Small intestine (tissue), 7 donors: Measurements from ENCODE around the gene TMEM130. TPM values are rescaled to one million over a fixed set of nuclear protein-coding genes. Genes with fewer than 3 reads are reported as not detected.
"Not testable (repeated sequence)": the region's sequence is repeated elsewhere in the genome, so short reads cannot be mapped to it uniquely, and the experiment has no call there.

Source experiments
- DNase-seq, 2 donors: peaks; one replicate each; pipeline versions ENCODE4 v3.0.0 to v3.0.0-alpha.2; 2013
- FAIRE-seq: peaks from 2 replicates; lab custom pipeline; 2012; peaks lifted over from hg19 to GRCh38; lab: Jason Lieb, UNC
- H3K27ac ChIP-seq, 3 donors: one replicate each; pipeline ENCODE4 v1.5.1; 2013; ENCODE audit warnings: low read length in 2 of 3, mild to moderate bottlenecking in 2 of 3, control low read depth in 1 of 3, inconsistent platforms in 1 of 3, low read depth in 1 of 3, moderate library complexity in 1 of 3
- H3K27me3 ChIP-seq, 3 donors: one replicate each; pipeline ENCODE4 v1.6.1; 2013; ENCODE audit warnings: low read length in 3 of 3, inconsistent platforms in 1 of 3; ENCODE audit not compliant: control insufficient read depth in 3 of 3, insufficient read depth in 3 of 3
- H3K36me3 ChIP-seq, 3 donors: one replicate each; pipeline ENCODE4 v1.6.1; 2013; ENCODE audit warnings: low read length in 3 of 3, inconsistent platforms in 1 of 3, low read depth in 1 of 3, mild to moderate bottlenecking in 1 of 3, moderate library complexity in 1 of 3; ENCODE audit not compliant: control insufficient read depth in 3 of 3, insufficient read depth in 2 of 3
- H3K4me1 ChIP-seq, 3 donors: one replicate each; pipeline ENCODE4 v1.6.1; 2013; ENCODE audit warnings: low read length in 2 of 3, inconsistent platforms in 1 of 3, low read depth in 1 of 3, mild to moderate bottlenecking in 1 of 3, moderate library complexity in 1 of 3; ENCODE audit not compliant: control insufficient read depth in 3 of 3, insufficient read depth in 2 of 3
- H3K4me3 ChIP-seq, 3 donors: one replicate each; pipeline ENCODE4 v1.5.1; 2013; ENCODE audit warnings: low read length in 3 of 3, control low read depth in 1 of 3, inconsistent platforms in 1 of 3, low read depth in 1 of 3, mild to moderate bottlenecking in 1 of 3, moderate library complexity in 1 of 3
- H3K9me3 ChIP-seq, 2 donors: one replicate each; pipeline ENCODE4 v1.6.1; 2013; ENCODE audit warnings: low read depth in 1 of 2, low read length in 1 of 2; ENCODE audit not compliant: control insufficient read depth in 2 of 2, insufficient read depth in 1 of 2
- WGBS, 3 donors: extraction: QIAGEN DNeasy Blood & Tissue Kit; methylation state at CpG; one replicate each; pipeline ENCODE4 v1.1.7; 2013; 5-methylcytosine and 5-hydroxymethylcytosine counted together
- polyA plus RNA-seq, 4 donors: library from polyadenylated mRNA; stranded (reverse) in 3 of 4; unstranded in 1 of 4; fragments of 200-250 nt in 3 of 4; fragments of 120-200 nt in 1 of 4; gene quantifications; one replicate each; pipeline versions ENCODE4 v1.2.1 to v1.2.3, GENCODE V29; 2013
- donor health status: healthy with polysubstance abuse.
- donor health status: control.
- donor health status: control.
- donor health status: Bipolar disorder and iron deficiency.
- donor health status: healthy.

Gene TMEM130
- polyA plus RNA-seq, 4 donors, result 0.27 to 4.0 TPM; not detected in 2

DNA sequence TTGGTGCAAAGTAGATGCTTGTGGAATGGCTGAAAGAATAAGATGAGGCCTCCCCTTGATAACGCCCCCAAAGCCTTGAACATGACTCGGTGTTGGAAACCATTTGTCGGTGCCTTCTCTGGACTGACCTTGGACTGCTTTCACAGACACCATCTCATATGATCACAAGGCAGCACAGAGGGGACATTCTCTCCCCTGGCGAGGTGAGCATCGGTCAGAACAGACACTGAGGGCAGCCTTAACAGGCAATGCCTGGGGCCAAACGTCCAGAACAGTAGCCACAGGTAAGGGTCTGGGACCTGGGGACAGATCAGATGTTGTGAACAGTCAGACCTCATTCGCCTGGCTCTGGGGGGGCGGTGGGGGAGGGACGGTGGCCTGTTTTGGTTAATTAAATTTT, 5.7 kb upstream of the TMEM130 start:
- H3K9me3 ChIP-seq, result no peaks in the 10 kb centered on the region
- FAIRE-seq (no peak), DNase-seq (no peak)
- no peak overlapping the region for H3K4me3 ChIP-seq
- peaks cover 0 to 2% (median 0%) of the 10 kb centered on the region in 3 donors for H3K36me3 ChIP-seq
- H3K27ac ChIP-seq, result no peak overlapping the region
- 79 to 85% (median 79%) methylated on average over 9 of the region's 9 CpGs for WGBS, 3 donors
- peaks cover 2 to 11% (median 5%) of the 10 kb centered on the region in 3 donors for H3K4me1 ChIP-seq
- H3K27me3 ChIP-seq, result peaks cover 0 to 13% (median 8%) of the 10 kb centered on the region in 3 donors

DNA sequence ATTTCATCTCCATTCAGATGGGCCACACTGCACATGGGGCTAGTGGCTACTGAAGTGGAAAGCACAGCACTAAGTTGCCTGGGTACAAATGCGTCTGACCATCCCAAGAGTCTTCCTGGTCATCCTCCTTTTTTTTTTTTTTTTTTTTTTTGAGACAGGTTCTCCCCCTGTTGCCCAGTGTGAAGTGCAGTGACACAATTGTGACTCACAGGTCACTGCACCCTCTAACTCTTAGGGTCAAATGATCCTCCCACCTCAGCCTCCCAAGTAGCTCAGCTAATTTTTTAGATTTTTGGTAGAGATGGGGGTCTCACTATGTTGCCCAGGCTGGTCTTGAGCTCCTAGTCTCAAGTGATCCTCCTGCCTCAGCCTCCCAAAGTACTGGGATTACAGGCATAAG, 5.1 kb upstream of the TMEM130 start:
- Histone ChIP-seq H3K36me3 (no peaks in the 10 kb centered on the region), H3K4me3 (no peak overlapping the region), H3K27me3 (peaks cover 4 to 18% (median 8%) of the 10 kb centered on the region in 3 donors), H3K27ac (no peak overlapping the region), H3K9me3 (no peaks in the 10 kb centered on the region), H3K4me1 (peaks cover 0 to 6% (median 4%) of the 10 kb centered on the region in 3 donors)
- DNase-seq, result no peak
- FAIRE-seq, result no peak
- WGBS, 3 donors, result 90 to 100% (median 93%) methylated on average over 1 of the region's 1 CpG

DNA sequence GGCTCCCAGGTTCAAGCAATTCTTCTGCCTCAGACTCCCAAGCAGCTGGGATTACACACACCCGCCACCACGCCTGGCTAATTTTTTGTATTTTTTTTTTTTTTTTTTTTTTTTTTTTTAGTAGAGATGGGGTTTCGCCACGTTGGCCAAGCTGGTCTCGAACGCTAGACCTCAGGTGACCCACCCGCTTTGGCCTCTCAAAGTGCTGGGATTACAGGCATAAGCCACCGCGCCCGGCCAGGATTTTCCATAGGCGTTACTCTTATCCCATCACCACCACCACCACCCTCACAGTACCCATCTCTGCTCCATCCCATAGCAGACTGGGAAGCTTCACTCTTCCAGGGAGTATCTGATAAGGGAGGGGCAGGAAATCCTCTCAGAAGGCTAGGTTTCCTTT, 3.8 kb upstream of the TMEM130 start:
- H3K36me3 ChIP-seq, FAIRE-seq, H3K9me3 ChIP-seq, H3K4me1 ChIP-seq, H3K27ac ChIP-seq, H3K4me3 ChIP-seq, DNase-seq: not testable (repeated sequence)
- WGBS, 3 donors, result 83 to 92% (median 85%) methylated on average over 11 of the region's 11 CpGs
- H3K27me3 ChIP-seq, result peaks cover 15 to 26% (median 16%) of the 10 kb centered on the region in 3 donors

DNA sequence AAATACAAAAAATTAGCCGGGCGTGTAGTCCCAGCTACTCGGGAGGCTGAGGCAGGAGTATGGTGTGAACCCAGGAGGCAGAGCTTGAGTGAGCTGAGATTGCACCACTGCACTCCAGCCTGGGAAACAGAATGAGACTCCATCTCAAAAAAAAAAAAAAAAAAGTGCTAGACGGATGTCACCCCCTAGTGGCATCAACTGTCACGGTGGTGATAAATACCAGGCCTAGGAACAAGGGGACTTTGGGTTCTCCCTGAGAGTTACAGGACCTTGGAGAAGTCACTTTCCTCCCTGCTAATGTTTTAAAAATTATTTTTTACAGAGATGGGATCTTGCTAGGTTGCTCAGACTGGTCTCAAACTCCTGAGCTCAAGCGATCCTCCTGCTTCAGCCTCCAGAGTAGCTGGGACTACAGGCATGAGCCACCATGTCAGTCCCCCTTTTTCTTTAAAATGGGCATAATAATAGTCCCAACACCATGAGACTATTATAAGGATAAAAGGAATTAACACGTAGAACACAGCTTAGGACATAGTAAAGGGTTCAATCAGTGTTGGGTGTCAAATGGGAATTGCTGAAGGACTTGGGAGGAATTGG, 2.6 kb upstream of the TMEM130 start:
- FAIRE-seq (no peak), DNase-seq (peak in 1 of 2 donors; percentile 11)
- no peak overlapping the region for H3K27ac ChIP-seq
- no peaks in the 10 kb centered on the region for H3K4me1 ChIP-seq
- H3K9me3 ChIP-seq, result no peaks in the 10 kb centered on the region
- WGBS, 3 donors, result 58 to 65% (median 62%) methylated on average over 7 of the region's 7 CpGs
- H3K36me3 ChIP-seq, result no peaks in the 10 kb centered on the region
- H3K27me3 ChIP-seq, result peaks cover 16 to 35% (median 18%) of the 10 kb centered on the region in 3 donors
- no peak overlapping the region for H3K4me3 ChIP-seq

DNA sequence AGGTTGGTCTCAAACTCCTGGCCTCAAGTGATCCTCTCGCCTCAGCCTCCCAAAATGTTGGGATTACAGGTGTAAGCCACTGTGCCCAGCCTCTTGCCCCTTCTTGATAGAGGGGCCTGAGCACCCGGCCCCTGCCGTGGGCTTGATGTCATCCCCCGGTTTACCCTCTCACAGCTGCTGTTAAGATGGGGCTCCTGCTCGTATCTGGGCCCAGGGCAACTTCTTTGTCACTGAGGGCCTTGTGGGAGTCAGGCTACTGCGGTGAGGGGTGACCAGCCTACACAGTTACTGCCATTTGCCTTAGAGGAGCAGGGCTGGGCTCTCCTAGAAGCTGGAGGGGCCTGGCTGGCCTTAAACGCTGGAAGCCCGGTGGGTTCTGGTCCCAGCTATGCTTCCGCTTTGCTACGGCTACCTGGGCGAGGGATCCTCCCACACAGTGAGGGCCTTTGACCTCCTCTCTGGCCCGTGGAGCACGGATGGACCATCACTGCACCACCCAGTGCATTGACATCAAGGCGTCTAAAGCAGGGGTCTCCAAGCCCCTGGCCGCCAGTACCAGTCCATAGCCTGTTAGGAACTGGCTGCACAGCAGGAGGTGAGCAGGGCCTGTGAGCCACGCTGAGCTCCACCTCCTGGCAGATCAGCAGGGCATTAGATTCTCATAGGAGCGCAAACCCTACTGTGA, 1.1 kb upstream of the TMEM130 start:
- no peak overlapping the region for H3K4me3 ChIP-seq
- H3K36me3 ChIP-seq, result no peaks in the 10 kb centered on the region
- H3K9me3 ChIP-seq, result no peaks in the 10 kb centered on the region
- 69 to 80% (median 77%) methylated on average over 17 of the region's 17 CpGs for WGBS, 3 donors
- H3K27me3 ChIP-seq, result peaks cover 16 to 39% (median 18%) of the 10 kb centered on the region in 3 donors
- FAIRE-seq (no peak), DNase-seq (no peak)
- no peak overlapping the region for H3K27ac ChIP-seq
- no peaks in the 10 kb centered on the region for H3K4me1 ChIP-seq

DNA sequence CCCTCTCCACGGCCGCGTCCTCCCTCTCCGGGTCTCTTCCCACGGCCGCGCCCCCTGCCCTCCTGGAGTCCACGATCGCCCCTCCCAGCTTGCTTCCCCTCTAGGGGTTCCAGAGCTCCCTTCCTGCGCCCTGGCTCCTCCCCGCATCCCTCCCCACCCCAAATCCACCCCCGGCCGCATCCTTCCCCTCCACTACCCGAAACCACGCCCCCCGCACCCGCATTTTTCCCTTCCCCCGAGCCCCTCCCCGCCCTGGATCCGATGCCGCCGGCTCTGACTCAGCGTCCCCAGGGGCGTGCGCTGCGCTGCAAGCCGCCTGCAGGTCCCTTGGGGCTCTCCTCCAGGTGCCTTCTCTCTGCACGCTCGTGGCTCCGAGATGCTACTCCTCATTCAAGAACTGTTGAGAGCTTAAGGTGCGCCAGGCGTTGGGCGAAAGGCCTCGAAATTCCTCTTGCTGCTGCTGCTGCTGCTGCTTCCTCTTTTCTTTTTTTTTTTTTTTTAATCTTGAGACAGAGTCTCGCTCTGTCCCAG, 372 bp upstream of the TMEM130 start:
- Histone ChIP-seq H3K4me3 (peak overlapping the region in 2 of 3 donors; percentile 15 to 37), H3K27me3 (peaks cover 16 to 39% (median 18%) of the 10 kb centered on the region in 3 donors), H3K27ac (no peak overlapping the region), H3K4me1 (no peaks in the 10 kb centered on the region), H3K36me3 (no peaks in the 10 kb centered on the region), H3K9me3 (no peaks in the 10 kb centered on the region)
- DNase-seq (peak in 1 of 2 donors; percentile 17), FAIRE-seq (no peak)
- 1 to 5% (median 2%) methylated on average over 15 to 35 of the region's 35 CpGs for WGBS, 3 donors

DNA sequence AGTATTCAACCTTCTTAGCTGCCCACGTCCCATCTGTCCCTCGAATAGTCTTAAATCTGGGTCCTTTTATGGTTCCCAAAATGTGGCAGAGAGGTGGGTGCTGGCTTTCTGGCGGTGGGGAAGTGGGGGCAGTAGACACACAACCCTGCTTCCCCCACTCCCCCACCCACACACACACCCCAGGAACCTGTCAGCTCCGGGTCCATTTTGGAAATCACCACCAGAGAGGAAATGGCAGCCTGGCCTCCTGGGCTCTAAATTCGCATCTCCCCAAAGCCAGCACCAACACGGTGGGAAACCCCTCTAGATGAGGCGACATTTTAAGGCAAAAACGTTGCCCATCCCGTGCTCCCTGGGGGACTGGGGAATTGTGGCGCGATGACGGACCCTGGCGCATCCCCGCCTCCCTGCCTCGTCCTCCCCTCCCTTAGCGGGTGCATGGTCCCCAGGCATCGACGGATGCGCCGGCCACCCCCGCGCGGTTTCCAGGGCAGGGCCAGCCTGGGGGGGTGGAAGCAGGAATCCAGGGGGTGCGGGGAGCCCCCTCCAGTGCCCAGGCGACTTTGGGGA, 702 bp downstream of the TMEM130 start:
- FAIRE-seq (no peak), DNase-seq (no peak)
- Histone ChIP-seq H3K36me3 (no peaks in the 10 kb centered on the region), H3K9me3 (no peaks in the 10 kb centered on the region), H3K4me3 (peak overlapping the region in 1 of 3 donors; percentile 19), H3K4me1 (no peaks in the 10 kb centered on the region), H3K27ac (no peak overlapping the region), H3K27me3 (peaks cover 16 to 39% (median 18%) of the 10 kb centered on the region in 3 donors)
- WGBS, 3 donors, result 14 to 19% (median 15%) methylated on average over 25 of the region's 25 CpGs

DNA sequence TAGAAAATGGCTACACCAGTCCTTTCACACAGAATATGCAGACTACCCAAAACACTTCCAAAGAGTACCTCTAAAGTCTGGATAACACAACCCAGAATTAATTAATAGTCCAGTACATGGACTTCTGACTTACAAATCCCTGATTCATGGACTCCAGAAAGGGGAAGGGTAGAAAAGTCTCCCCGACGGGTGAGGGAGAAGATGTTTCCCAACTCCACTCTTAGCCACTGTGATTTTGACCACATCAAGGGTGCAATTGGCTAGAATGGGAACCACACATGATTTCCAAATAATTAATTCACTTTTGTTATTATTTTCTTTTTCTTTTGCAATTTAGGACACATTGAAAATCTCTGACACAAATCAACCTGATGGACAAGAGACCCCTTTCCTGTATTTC, 1.4 kb downstream of the TMEM130 start:
- H3K27me3 ChIP-seq, result peaks cover 16 to 39% (median 18%) of the 10 kb centered on the region in 3 donors
- WGBS, 3 donors, result 56 to 65% (median 63%) methylated on average over 2 of the region's 2 CpGs

More for the DNA sequence above, 1.4 kb downstream of the TMEM130 start:
- DNase-seq (no peak), FAIRE-seq (no peak)
- Histone ChIP-seq H3K9me3 (no peaks in the 10 kb centered on the region), H3K36me3 (no peaks in the 10 kb centered on the region), H3K4me3 (no peak overlapping the region), H3K4me1 (no peaks in the 10 kb centered on the region), H3K27ac (no peak overlapping the region)
